GM19397 (cell line): ENCODE data around the gene ECE2.
"Not testable (repeated sequence)": the region's sequence is repeated elsewhere in the genome, so short reads cannot be mapped to it uniquely, and the experiment has no call there.

Source experiments
- ATAC-seq: cut with Tn5 transposase; IDR thresholded peaks from one replicate; pipeline ENCODE4 v1.9.1; 2021; ENCODE audit warnings: mild to moderate bottlenecking, moderate library complexity; ENCODE audit not compliant: unreplicated experiment

ECE2 gene

DNA sequence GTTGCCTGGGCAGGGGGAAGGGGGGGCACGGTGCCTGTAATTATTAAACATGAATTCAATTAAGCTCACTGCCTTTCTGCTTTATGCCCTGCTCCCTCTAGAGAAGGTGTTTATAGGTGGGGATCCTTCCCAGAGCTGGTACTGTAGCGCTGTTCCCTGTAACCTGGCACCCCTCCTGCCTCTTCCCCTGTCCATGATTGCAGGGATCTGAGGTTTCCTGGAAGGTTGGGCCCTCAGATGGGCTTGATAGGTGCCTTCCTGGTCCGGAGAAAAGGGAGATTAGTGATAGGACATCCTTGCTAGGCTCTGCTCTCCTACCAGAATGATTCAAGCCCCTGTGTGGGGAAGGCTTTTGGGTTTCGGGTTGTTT is 59.5 kb downstream of the ECE2 start:
- no peak for ATAC-seq

DNA sequence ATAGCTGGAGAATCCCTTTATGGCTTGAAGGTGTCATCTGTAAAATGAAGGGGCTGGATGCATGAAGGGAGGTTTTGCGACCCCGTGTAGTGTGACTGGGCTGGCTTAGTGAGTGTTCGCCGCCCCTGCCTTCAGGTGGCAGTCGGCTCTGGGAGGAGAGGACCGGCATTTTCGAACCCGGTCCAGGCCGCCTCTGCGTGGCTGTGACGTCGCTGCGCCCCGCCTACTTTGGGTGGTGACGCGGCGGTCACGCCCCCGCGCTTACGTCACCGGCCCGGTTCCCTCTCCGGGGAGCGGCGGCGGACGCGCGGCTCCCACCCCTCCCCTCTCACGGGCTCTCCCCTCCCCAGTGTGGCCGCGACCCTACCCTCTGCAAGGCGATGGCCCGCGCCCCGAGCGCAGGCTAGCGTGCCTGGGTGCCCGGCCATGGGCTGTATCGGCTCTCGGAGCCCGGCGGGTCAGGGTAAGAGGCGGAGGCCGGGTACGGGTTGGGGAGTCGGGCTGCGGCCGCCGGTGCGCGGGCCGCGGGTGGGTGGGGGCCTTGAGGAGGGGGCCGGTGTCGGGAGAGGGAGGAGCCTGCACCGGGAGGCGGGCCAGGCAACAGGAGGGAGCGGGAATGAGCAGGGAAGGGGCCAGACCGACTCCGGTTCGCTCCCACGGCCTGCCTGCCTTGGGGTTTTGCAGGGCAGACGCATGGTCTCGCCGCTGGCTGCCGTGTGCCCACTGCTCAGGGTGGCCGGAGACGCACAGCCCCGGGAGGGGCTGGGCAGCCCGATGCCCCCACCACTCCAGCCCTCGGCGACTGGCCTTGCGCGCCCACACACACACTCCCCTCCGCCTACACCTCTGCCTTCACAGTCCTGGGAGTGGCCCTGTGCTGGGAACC is 60.1 kb downstream of the ECE2 start:
- ATAC-seq = peak; percentile 77

DNA sequence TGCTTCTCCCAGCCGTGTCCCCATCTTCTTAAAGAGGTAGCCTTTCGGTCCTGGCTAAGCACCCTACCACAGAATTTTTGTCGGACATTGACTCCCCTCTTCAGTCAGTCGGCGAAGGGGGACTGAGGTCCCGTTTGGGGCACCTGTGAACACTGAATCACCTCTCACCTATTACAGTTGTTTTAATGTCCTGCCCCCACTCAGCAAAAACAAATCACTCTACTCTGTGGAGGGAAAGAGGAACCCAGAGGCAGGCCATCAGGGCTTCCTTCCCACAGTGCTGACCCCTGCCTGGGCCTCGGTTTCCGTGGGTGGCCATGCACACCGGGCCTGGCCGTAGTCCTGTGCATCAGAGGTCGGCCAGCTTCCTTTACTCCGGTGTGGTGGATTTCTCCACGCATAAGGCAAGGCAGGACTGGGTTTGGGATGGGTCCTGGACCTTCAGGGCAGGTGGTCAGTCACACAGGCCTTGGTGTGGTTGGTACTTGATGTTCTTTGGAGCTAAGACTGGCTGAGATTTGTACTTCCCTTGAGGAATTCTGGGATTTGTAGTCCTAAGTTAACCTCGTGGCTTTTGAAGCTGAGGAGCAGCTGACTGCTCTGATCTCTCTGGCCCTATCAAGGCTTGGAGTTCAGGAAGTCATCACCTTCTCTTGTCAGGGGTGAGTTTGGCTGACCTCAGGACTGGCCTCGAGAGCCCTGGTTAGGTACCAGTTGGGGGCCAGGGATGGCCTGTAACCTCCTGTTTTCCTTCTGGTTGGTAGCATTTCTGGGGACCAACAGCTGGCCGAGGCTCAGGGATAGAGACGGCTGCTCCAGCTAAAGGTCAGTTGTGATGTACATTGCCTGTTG is 61.0 kb downstream of the ECE2 start:
- ATAC-seq = no peak

DNA sequence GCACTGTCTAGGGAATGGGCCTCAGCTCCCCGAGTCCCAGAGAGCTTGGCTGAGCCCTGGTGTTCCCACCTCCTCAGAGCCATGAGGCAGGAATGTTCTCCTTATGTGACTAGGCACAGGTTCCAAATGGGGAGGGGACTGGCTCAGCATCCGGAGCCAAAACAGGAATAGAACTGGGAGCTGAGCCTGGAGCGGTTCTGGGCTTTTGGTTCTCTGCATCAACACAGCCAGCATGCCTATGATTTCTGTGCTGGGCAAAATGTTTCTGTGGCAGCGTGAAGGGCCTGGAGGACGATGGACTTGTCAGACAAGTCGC is 61.5 kb downstream of the ECE2 start, which contains the start of gene FAM131A:
Gene FAM131A (plus strand): TSS at position 202 of the 316 bp plus-strand sequence. CDS start 31 bp downstream, at position 233.
- no peak for ATAC-seq

DNA sequence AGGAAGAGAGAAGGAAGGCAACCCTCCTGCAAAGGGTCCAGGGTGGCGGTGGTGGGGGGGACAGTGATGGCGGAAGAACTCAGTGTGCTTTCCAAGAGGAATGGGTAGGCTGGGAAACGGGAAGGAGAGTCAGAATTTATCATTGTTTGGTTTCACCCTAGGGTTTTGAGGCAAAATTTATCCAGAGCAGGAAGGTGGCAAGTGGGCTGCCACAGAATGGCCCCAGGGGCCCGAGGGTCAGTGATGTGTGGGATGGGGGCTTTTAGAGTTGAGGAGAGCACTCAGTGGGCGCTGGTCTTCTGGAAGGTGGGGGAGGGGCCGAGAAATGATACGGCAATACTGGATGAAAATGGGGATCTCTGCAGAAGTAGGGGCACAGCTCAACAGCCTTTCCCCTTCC is 62.2 kb downstream of the ECE2 start:
- no peak for ATAC-seq

DNA sequence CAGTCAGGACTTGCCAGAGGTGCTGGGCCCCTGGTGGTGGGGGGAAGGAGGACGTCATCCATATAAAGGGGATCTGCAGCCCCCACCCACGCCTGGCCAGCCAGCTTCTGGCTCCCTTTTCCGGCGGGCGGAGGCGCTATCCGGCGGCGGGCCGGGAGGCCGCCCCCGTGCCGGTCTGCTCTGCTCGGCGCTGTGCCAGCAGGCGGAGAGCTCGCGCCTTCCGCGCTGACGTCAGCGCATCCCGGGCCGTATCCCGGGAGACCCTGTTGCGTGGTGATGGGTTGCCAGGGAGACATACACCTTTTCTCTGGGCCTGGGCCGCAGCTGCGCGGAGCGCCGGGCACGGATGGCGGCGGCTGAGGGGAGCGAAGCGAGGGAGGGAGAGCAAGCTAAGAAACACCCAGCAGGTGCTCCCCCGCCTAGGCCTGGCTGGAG is 62.7 kb downstream of the ECE2 start:
- no peak for ATAC-seq

DNA sequence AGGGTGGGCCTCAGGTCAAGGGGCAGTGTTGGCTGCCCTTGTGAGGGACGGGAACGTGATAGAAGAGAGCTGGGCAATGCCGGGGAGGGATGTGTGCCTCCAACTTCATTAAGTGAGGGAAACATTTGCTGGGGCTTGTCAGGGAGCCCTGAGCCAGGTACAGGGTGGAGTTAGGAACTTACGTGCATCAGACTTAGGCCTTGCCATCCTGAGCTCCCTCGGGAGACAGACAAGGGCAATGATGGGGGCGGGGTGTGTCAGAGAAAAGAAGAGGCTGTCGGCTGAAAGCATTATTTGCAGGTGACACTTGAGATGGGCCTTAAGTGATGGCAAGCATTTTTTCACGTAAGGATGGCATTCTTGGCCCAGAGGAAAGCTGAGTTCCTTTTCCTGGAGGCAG is 63.2 kb downstream of the ECE2 start:
- no peak for ATAC-seq

DNA sequence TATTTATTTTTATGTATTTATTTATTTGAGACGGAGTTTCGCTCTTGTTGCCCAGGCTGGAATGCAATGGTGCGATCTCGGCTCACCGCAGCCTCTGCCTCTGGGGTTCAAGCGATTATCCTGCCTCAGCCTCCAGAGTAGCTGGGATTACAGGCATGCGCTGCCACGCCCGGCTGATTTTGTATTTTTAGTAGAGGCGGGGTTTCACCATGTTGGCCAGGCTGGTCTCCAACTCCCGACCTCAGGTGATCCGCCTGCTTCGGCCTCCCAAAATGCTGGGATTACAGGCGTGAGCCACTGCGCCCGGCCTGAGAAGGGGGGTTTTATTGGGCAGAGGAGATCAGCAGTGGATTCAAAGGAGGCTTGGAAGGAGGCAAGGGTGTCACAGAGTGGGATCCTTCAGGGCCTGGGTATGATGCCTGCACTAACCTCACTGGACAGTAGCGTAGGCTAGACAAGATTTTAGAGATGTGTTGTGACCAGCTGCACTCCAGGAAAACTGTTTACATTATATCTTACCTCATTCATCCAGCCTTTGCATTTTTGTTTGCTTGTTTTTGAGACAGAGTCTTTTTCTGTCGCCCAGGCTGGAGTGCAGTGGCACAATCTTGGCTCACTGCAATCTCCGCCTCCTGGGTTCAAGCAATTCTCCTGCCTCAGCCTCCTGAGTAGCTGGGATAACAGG is 63.8 kb downstream of the ECE2 start:
- not testable (repeated sequence) for ATAC-seq

DNA sequence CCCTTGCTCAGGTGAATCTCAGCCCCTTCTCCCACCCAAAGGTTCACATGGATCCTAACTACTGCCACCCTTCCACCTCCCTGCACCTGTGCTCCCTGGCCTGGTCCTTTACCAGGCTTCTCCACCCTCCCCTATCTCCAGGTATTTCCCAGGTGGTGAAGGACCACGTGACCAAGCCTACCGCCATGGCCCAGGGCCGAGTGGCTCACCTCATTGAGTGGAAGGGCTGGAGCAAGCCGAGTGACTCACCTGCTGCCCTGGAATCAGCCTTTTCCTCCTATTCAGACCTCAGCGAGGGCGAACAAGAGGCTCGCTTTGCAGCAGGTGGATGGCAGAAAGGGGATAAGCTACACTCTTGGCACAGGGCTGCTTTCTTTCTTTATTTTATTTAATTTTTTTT is 66.1 kb downstream of the ECE2 start:
- no peak for ATAC-seq
